Prostate gland (tissue), 2 donors: Measurements from ENCODE around the gene RALGPS2. TPM values are rescaled to one million over a fixed set of nuclear protein-coding genes. Genes with fewer than 3 reads are reported as not detected.

Source experiments
- DNase-seq: peaks from one replicate; pipeline ENCODE4 v3.0.0-alpha.2; 2019; ENCODE audit warnings: low spot score
- H3K27ac ChIP-seq, 2 donors: fragments of 200-600 bp; sonication (generic); 2 replicates each; pipeline ENCODE4 v1.5.1; 2017 to 2019
- H3K27me3 ChIP-seq: fragments of 200-600 bp; sonication (generic); replicated peaks from 2 replicates; pipeline ENCODE4 v1.5.1; 2019; ENCODE audit not compliant: insufficient read depth
- H3K36me3 ChIP-seq, 2 donors: fragments of 200-600 bp; sonication (generic); 1 replicate in 1 of 2; 2 replicates in 1 of 2; pipeline versions ENCODE4 v1.5.1 to v1.8.1; 2017 to 2019
- H3K4me1 ChIP-seq: fragments of 200-600 bp; sonication (generic); replicated peaks from 2 replicates; pipeline ENCODE4 v1.5.1; 2019
- H3K4me3 ChIP-seq, 2 donors: fragments of 200-600 bp; sonication (generic); 2 replicates each; pipeline ENCODE4 v1.5.1; 2017 to 2019
- H3K9me3 ChIP-seq: fragments of 200-600 bp; sonication (generic); 2 replicates; pipeline ENCODE4 v1.5.1; 2017
- CTCF ChIP-seq, 4 experiments: fragments of 200-600 bp in 2 of 4; fragments of 450-650 bp in 2 of 4; sonication (generic) in 2 of 4; IDR thresholded peaks; 1 replicate in 3 of 4; 2 replicates in 1 of 4; pipeline ENCODE4 v1.5.1; 2016 to 2019; ENCODE audit warnings: antibody characterized with exemption in 4 of 4, mild to moderate bottlenecking in 2 of 4, moderate library complexity in 2 of 4
- POLR2A ChIP-seq: fragments of 450-650 bp; IDR thresholded peaks from one replicate; pipeline ENCODE4 v1.6.1; 2016; ENCODE audit warnings: antibody characterized with exemption, mild to moderate bottlenecking
- POLR2AphosphoS5 ChIP-seq: sonication (generic); formaldehyde crosslinking; IDR thresholded peaks from one replicate; pipeline ENCODE4 v1.6.1; 2017; ENCODE audit warnings: antibody characterized with exemption
- WGBS: methylation state at CpG from one replicate; pipeline ENCODE4 v1.1.5; 2018; 5-methylcytosine and 5-hydroxymethylcytosine counted together
- intact Hi-C: fragments of 100-400 bp; cut with DNase I; formaldehyde crosslinking; loops from one replicate; pipeline ENCODE4 v1.14.2; 2022
- total RNA-seq, 2 donors: library from RNA; depleted of rRNA; stranded (reverse); fragments of >200 nt; gene quantifications; one replicate each; pipeline ENCODE4 v1.1.0, GENCODE V29; 2016

The RALGPS2 gene
- total RNA-seq, 2 donors from 2014 or later = 25.6 to 26.2 TPM

- intact Hi-C loops = no loop called here
- no peaks in the 10 kb centered on the region for H3K4me1 ChIP-seq
- H3K36me3 ChIP-seq = no peaks in the 10 kb centered on the region
- WGBS = 61% methylated on average over 1 of the region's 1 CpG
- H3K27me3 ChIP-seq = no peaks in the 10 kb centered on the region
- no peak for DNase-seq
- H3K27ac ChIP-seq = no peak overlapping the region
- H3K9me3 ChIP-seq = no peaks in the 10 kb centered on the region
- no peak overlapping the region for H3K4me3 ChIP-seq
- TF ChIP-seq POLR2AphosphoS5 = no peak
- TF ChIP-seq POLR2A = no peak
- TF ChIP-seq CTCF (IDR thresholded peaks at IDR 0.05) = no peak
Observed at GRCh38 chr1:178704833-178705232, 20.2 kb upstream of the RALGPS2 start.

- TF ChIP-seq POLR2A = no peak
- TF ChIP-seq POLR2AphosphoS5 = no peak
- TF ChIP-seq CTCF (IDR thresholded peaks at IDR 0.05) = no peak
- no peaks in the 10 kb centered on the region for H3K4me1 ChIP-seq
- no peak overlapping the region for H3K27ac ChIP-seq
- H3K36me3 ChIP-seq = no peaks in the 10 kb centered on the region
- no peaks in the 10 kb centered on the region for H3K9me3 ChIP-seq
- H3K4me3 ChIP-seq = no peak overlapping the region
- intact Hi-C loops = no loop called here
- peak; percentile 10 for DNase-seq
- WGBS = 21% methylated on average over 2 of the region's 2 CpGs
- H3K27me3 ChIP-seq = no peaks in the 10 kb centered on the region
Observed at GRCh38 chr1:178706432-178706831, 18.6 kb upstream of the RALGPS2 start.

DNA sequence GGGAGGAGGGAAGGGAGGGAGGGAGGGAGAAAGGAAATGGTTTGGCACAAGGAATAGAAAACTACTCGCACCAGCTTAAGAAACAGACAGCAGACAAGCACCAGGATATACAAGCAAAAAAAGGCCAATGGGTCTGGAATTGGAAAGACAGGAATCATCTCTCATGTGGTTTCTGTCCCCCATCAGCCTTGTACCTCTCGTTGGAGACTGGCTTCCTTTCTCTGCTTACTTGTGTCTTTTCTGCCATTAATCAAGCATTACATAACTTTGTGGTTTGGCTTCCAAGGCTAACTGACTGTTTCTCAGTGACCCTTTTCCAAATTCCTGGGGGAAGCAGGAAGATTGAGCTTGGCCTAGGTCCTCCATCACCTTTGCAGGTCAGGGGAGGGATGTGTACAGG lies 11.8 kb upstream of the RALGPS2 start:
- TF ChIP-seq CTCF (IDR thresholded peaks at IDR 0.05) (no peak), POLR2AphosphoS5 (no peak), POLR2A (no peak)
- Histone ChIP-seq H3K4me3 (no peak overlapping the region), H3K4me1 (no peaks in the 10 kb centered on the region), H3K36me3 (no peaks in the 10 kb centered on the region), H3K27me3 (no peaks in the 10 kb centered on the region), H3K9me3 (no peaks in the 10 kb centered on the region), H3K27ac (no peak overlapping the region)
- intact Hi-C loops = no loop called here
- WGBS = 54% methylated on average over 2 of the region's 2 CpGs
- no peak for DNase-seq

GRCh38 chr1:178714453-178714852 lies 10.6 kb upstream of the RALGPS2 start:
- no peak for DNase-seq
- no peak for TF ChIP-seq CTCF (IDR thresholded peaks at IDR 0.05)
- TF ChIP-seq POLR2AphosphoS5 = no peak
- TF ChIP-seq POLR2A = no peak
- Histone ChIP-seq H3K27me3 (no peaks in the 10 kb centered on the region), H3K27ac (no peak overlapping the region), H3K36me3 (no peaks in the 10 kb centered on the region), H3K4me3 (no peak overlapping the region), H3K4me1 (no peaks in the 10 kb centered on the region), H3K9me3 (no peaks in the 10 kb centered on the region)
- intact Hi-C loops = no loop called here
- 94% methylated on average over 4 of the region's 4 CpGs for WGBS

DNA sequence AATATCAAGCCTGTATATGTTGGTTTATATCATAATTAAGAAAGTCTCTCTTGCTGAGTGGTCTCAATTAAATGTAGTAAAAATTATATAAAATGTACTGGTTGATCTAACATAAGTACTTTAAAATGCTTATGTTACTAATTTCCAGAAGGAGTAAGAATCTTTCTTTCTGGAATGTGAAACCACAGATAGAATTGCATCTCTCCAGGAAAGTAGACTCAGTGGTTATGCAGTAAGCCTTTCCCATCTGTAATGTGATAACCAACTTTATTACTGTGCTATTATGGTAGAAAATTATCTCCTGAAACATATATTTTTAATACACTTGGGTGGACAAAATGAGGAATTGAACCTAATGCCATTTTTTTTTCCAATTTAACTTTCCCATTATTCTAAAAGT lies 8.9 kb upstream of the RALGPS2 start:
- H3K4me3 ChIP-seq = no peak overlapping the region
- DNase-seq = no peak

More for the DNA sequence above, 8.9 kb upstream of the RALGPS2 start:
- H3K27ac ChIP-seq = no peak overlapping the region
- H3K27me3 ChIP-seq = no peaks in the 10 kb centered on the region
- H3K36me3 ChIP-seq = no peaks in the 10 kb centered on the region
- TF ChIP-seq POLR2A (no peak), CTCF (IDR thresholded peaks at IDR 0.05) (no peak), POLR2AphosphoS5 (no peak)
- no peaks in the 10 kb centered on the region for H3K9me3 ChIP-seq
- intact Hi-C loops = no loop called here
- H3K4me1 ChIP-seq = no peaks in the 10 kb centered on the region
